B cell (primary cell): ENCODE results near the gene GPR37L1. TPM values are rescaled to one million over a fixed set of nuclear protein-coding genes. Genes with fewer than 3 reads are reported as not detected.

Source experiments
- ATAC-seq: fragments of 200-7000 bp; cut with Tn5 transposase; one replicate; pipeline ENCODE4 v1.10.0; 2021; ENCODE audit warnings: low read depth, mild to moderate bottlenecking, moderate number of reproducible peaks, moderate library complexity
- CTCF ChIA-PET: fragments of 350-600 bp; sonication (Branson Sonifier 250); formaldehyde crosslinking; loops from one replicate; lab custom pipeline; 2021; ENCODE audit warnings: antibody characterized with exemption, inconsistent platforms; lab: Charles Lee
- POLR2A ChIA-PET: fragments of 350-600 bp; sonication (Branson Sonifier 250); formaldehyde crosslinking; loops from one replicate; lab custom pipeline; 2021; ENCODE audit warnings: antibody characterized with exemption; lab: Charles Lee
- DNase-seq: peaks from one replicate; pipeline ENCODE4 v3.0.0; 2013
- H2AFZ ChIP-seq: 2 replicates; pipeline ENCODE4 v1.6.1; 2012; ENCODE audit warnings: mild to moderate bottlenecking, low read depth, low read length; ENCODE audit not compliant: insufficient read depth, poor library complexity, severe bottlenecking
- H3K27ac ChIP-seq, 2 donors: 1 replicate in 1 of 2; 2 replicates in 1 of 2; pipeline ENCODE4 v1.5.1; 2012 to 2013; ENCODE audit warnings: low read length in 2 of 2, mild to moderate bottlenecking in 2 of 2, moderate library complexity in 1 of 2
- H3K27me3 ChIP-seq, 4 experiments: fragments of 200-600 bp in 1 of 4; sonication (generic) in 1 of 4; replicated peaks in 1 of 4; 1 replicate in 2 of 4; 2 replicates in 2 of 4; pipeline versions ENCODE4 v1.6.1 to v1.7.0; 2013 to 2016; ENCODE audit warnings: low read length in 3 of 4, mild to moderate bottlenecking in 2 of 4, mixed read lengths in 1 of 4, moderate library complexity in 1 of 4; ENCODE audit not compliant: insufficient read depth in 4 of 4, control insufficient read depth in 3 of 4; ENCODE audit errors: control extremely low read depth in 1 of 4
- H3K36me3 ChIP-seq, 2 experiments: replicated peaks in 1 of 2; 1 replicate in 1 of 2; 2 replicates in 1 of 2; pipeline versions ENCODE4 v1.6.1 to v1.7.1; 2013; ENCODE audit warnings: low read length in 1 of 2; ENCODE audit not compliant: insufficient read depth in 2 of 2, control insufficient read depth in 1 of 2; ENCODE audit errors: control extremely low read depth in 1 of 2, extremely low read depth in 1 of 2
- H3K4me1 ChIP-seq, 2 donors: fragments of 200-600 bp in 1 of 2; sonication (generic) in 1 of 2; 1 replicate in 1 of 2; 2 replicates in 1 of 2; pipeline versions ENCODE4 v1.5.1 to v1.6.1; 2013 to 2017; ENCODE audit warnings: low read length in 2 of 2; ENCODE audit not compliant: control insufficient read depth in 2 of 2, insufficient read depth in 2 of 2
- H3K4me2 ChIP-seq: replicated peaks from 2 replicates; pipeline ENCODE3; 2012; ENCODE audit warnings: mild to moderate bottlenecking, low read depth, low read length; ENCODE audit not compliant: poor library complexity, severe bottlenecking
- H3K4me3 ChIP-seq, 5 experiments: fragments of 200-600 bp in 1 of 5; sonication (generic) in 1 of 5; 1 replicate in 3 of 5; 2 replicates in 2 of 5; pipeline versions ENCODE4 v1.5.1 to v1.7.0; 2011 to 2016; ENCODE audit warnings: low read length in 4 of 5, mild to moderate bottlenecking in 4 of 5, low read depth in 2 of 5, control low read depth in 1 of 5, moderate library complexity in 1 of 5; ENCODE audit not compliant: insufficient read depth in 1 of 5; ENCODE audit errors: control extremely low read depth in 1 of 5, extremely low read depth in 1 of 5
- H3K79me2 ChIP-seq: fragments of 200-600 bp; sonication (generic); one replicate; pipeline ENCODE4 v1.6.0; 2016; ENCODE audit warnings: low read length; ENCODE audit not compliant: control insufficient read depth, insufficient read depth
- H3K9ac ChIP-seq: fragments of 200-600 bp; sonication (generic); 2 replicates; pipeline ENCODE4 v1.6.1; 2017; ENCODE audit warnings: mild to moderate bottlenecking, low read length, moderate library complexity
- H3K9me3 ChIP-seq, 3 donors: one replicate each; pipeline versions ENCODE4 v1.6.1 to v1.7.1; 2013; ENCODE audit warnings: low read length in 2 of 3; ENCODE audit not compliant: control insufficient read depth in 2 of 3, insufficient read depth in 1 of 3; ENCODE audit errors: control extremely low read depth in 1 of 3
- H4K20me1 ChIP-seq: 2 replicates; pipeline ENCODE4 v1.6.0; 2012; ENCODE audit warnings: mild to moderate bottlenecking, low read length; ENCODE audit not compliant: insufficient read depth, control insufficient read depth, poor library complexity, severe bottlenecking
- H3K27ac Mint-ChIP-seq: one replicate; pipeline ENCODE4 v1.8.0; 2021; ENCODE audit warnings: mixed read lengths
- H3K27me3 Mint-ChIP-seq: one replicate; pipeline ENCODE4 v1.8.0; 2021; ENCODE audit warnings: mixed read lengths
- H3K4me1 Mint-ChIP-seq: one replicate; pipeline ENCODE4 v1.8.0; 2021; ENCODE audit warnings: mixed read lengths
- H3K4me3 Mint-ChIP-seq: one replicate; pipeline ENCODE4 v1.8.0; 2021; ENCODE audit warnings: mixed read lengths
- H3K9me3 Mint-ChIP-seq: one replicate; pipeline ENCODE4 v1.8.0; 2022; ENCODE audit warnings: mixed read lengths; ENCODE audit not compliant: insufficient read depth
- CTCF ChIP-seq: fragments of 200-600 bp; IDR thresholded peaks from one replicate; pipeline ENCODE4 v1.8.0; 2022; ENCODE audit warnings: antibody characterized with exemption, mild to moderate bottlenecking
- EZH2 ChIP-seq: IDR thresholded peaks from 2 replicates; pipeline ENCODE4 v1.6.1; 2012; ENCODE audit warnings: borderline replicate concordance, low read depth, mild to moderate bottlenecking, moderate library complexity, low read length; ENCODE audit not compliant: insufficient read depth, poor library complexity, severe bottlenecking
- WGBS: methylation state at CpG from one replicate; pipeline ENCODE4 v1.1.5; 2013; ENCODE audit warnings: missing lambda C conversion rate; ENCODE audit not compliant: insufficient coverage; 5-methylcytosine and 5-hydroxymethylcytosine counted together
- intact Hi-C: fragments of 100-400 bp; cut with micrococcal nuclease; formaldehyde crosslinking; loops from one replicate; pipeline ENCODE4 v1.10.0; 2022
- polyA plus RNA-seq: library from polyadenylated mRNA; depleted of rRNA; stranded (reverse); fragments of >200 nt; gene quantifications from 2 replicates; pipeline ENCODE4 v1.2.3, GENCODE V29; 2012
- total RNA-seq, 2 donors: library from RNA; stranded (reverse); fragments of 120-200 nt in 1 of 2; gene quantifications; 1 replicate in 1 of 2; 2 replicates in 1 of 2; pipeline versions ENCODE4 v1.2.3 to v1.2.4, GENCODE V29; 2013 to 2022

Gene GPR37L1
- total and polyA plus RNA-seq, 2 donors (not counting 1 experiment from before 2014, with no cell fraction given), result not detected

DNA sequence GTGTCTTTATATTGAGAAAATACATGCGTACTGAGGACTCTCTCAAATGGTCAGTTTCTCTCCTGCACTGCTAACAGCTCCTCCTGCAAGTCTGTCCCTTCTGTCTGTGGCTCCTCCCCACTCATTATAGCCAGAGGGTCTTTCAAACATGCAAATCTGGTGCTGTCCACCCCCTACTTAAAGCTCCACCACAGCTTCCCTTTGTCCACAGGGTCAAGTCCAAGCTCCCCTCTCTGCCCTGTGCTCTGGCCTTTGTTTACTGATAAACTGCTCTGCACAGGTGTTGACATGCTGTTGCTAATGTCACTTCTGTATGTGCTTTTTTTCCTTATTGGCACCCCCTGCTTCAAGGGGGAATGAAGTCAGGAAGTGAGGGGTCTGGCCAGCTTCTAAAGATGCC, 47.7 kb upstream of the GPR37L1 start:
- no peak overlapping the region for H2AFZ ChIP-seq
- CTCF ChIA-PET, result no interaction called here
- Mint-ChIP-seq H3K9me3 (no peaks in the 10 kb centered on the region), H3K4me1 (no peaks in the 10 kb centered on the region), H3K27ac (no peak overlapping the region), H3K27me3 (no peaks in the 10 kb centered on the region), H3K4me3 (no peak overlapping the region)
- H3K4me1 ChIP-seq, result no peaks in the 10 kb centered on the region
- WGBS, result 100% methylated on average over 1 of the region's 1 CpG
- H3K79me2 ChIP-seq, result no peaks in the 10 kb centered on the region
- ATAC-seq, result no peak
- H3K36me3 ChIP-seq, result no peaks in the 10 kb centered on the region
- no peak overlapping the region for H3K9ac ChIP-seq
- H3K9me3 ChIP-seq, result no peaks in the 10 kb centered on the region
- no peaks in the 10 kb centered on the region for H3K27me3 ChIP-seq
- H3K27ac ChIP-seq, result no peak overlapping the region
- intact Hi-C loops, result no loop called here
- no peaks in the 10 kb centered on the region for H4K20me1 ChIP-seq
- no peak for TF ChIP-seq EZH2
- no peak for TF ChIP-seq CTCF
- POLR2A ChIA-PET, result no interaction called here
- H3K4me3 ChIP-seq, result no peak overlapping the region
- DNase-seq, result no peak
- no peak overlapping the region for H3K4me2 ChIP-seq

- no peak for DNase-seq
- H3K27ac Mint-ChIP-seq, result no peak overlapping the region
- no peaks in the 10 kb centered on the region for H3K4me1 Mint-ChIP-seq
- Histone ChIP-seq H3K4me2 (no peak overlapping the region), H3K4me3 (no peak overlapping the region), H3K79me2 (no peaks in the 10 kb centered on the region), H3K27ac (no peak overlapping the region), H3K36me3 (no peaks in the 10 kb centered on the region), H3K9ac (no peak overlapping the region), H3K9me3 (no peaks in the 10 kb centered on the region), H2AFZ (no peak overlapping the region), H3K4me1 (no peaks in the 10 kb centered on the region), H4K20me1 (no peaks in the 10 kb centered on the region), H3K27me3 (no peaks in the 10 kb centered on the region)
- CTCF ChIA-PET, result no interaction called here
- POLR2A ChIA-PET, result no interaction called here
- no peaks in the 10 kb centered on the region for H3K27me3 Mint-ChIP-seq
- no peak overlapping the region for H3K4me3 Mint-ChIP-seq
- H3K9me3 Mint-ChIP-seq, result no peaks in the 10 kb centered on the region
- TF ChIP-seq CTCF (no peak), EZH2 (no peak)
- intact Hi-C loops, result no loop called here
- no peak for ATAC-seq
- WGBS, result 100% methylated on average over 1 of the region's 4 CpGs
These were observed 47.3 kb upstream of the GPR37L1 start for GRCh38 chr1:202075389-202075788.
